Upper lobe of right lung (tissue), 1 donor: ENCODE results near the gene SYNGR3. TPM values are rescaled to one million over a fixed set of nuclear protein-coding genes. Genes with fewer than 3 reads are reported as not detected.
A peak's percentile ranks its signal among the peaks of the same experiment; 100 is the strongest.

Source experiments
- ATAC-seq: fragments of 200-7000 bp; cut with Tn5 transposase; one replicate; pipeline ENCODE4 v1.9.1; 2020; ENCODE audit warnings: mild to moderate bottlenecking, moderate library complexity
- DNase-seq: peaks from one replicate; pipeline ENCODE4 v3.0.0-alpha.2; 2020
- H3K27ac ChIP-seq: fragments of 200-600 bp; one replicate; pipeline ENCODE4 v1.8.0; 2022
- H3K27me3 ChIP-seq: fragments of 200-600 bp; one replicate; pipeline ENCODE4 v1.8.0; 2022; ENCODE audit warnings: mild to moderate bottlenecking
- H3K36me3 ChIP-seq: fragments of 200-600 bp; one replicate; pipeline ENCODE4 v1.8.0; 2022
- H3K4me1 ChIP-seq: fragments of 200-600 bp; one replicate; pipeline ENCODE4 v1.8.0; 2022
- H3K4me3 ChIP-seq: fragments of 200-600 bp; one replicate; pipeline ENCODE4 v1.8.0; 2022; ENCODE audit warnings: mild to moderate bottlenecking
- H3K9me3 ChIP-seq: fragments of 200-600 bp; one replicate; pipeline ENCODE4 v1.8.0; 2022
- intact Hi-C: fragments of 100-400 bp; cut with DNase I; formaldehyde crosslinking; loops from one replicate; pipeline ENCODE4 v1.11.0; 2022
- total RNA-seq: library from RNA; stranded (reverse); fragmentation: NEBNext Ultra II Directional; extraction: Animal tissue kit (Norgen Biotek cat#: 25700); gene quantifications from one replicate; pipeline ENCODE4 v1.2.1, GENCODE V29; 2021
- TF ChIP-seq, protein P1 (sequence below): fragments of 200-600 bp; IDR thresholded peaks from one replicate; pipeline ENCODE4 v1.8.0; 2022; ENCODE audit warnings: antibody characterized with exemption
- donor health status: DM: no; HTN: yes; CAD: no; lungs with severe emphysema.

SYNGR3 gene
- total RNA-seq, 1 donor from 2014 or later: 0.61 TPM

DNA sequence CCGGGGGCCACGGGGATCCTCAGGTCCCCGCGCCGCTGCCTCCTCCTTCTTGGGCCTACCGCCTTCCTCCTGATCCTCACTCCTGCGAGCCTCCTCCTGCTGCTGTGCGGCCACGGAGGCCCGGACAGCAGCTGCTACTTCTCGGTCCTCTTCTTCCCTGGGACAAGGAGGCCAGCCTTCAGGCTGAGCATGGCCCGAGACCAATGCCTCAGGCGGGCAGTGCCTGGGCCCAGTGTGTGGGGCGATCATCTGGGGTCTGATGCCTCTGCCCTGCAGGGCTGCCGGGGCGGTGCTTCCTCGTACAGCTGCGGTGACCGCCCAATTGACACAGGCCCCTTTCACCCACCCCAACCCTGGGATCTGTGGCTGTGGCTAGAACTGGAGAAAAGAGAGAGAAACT, 11.3 kb downstream of the SYNGR3 start:
- intact Hi-C loops: no loop called here
- Histone ChIP-seq H3K27me3 (no peaks in the 10 kb centered on the region), H3K36me3 (peaks cover 70% of the 10 kb centered on the region), H3K9me3 (no peaks in the 10 kb centered on the region), H3K4me3 (no peak overlapping the region), H3K27ac (no peak overlapping the region), H3K4me1 (peaks cover 34% of the 10 kb centered on the region)
- DNase-seq: no peak
- TF ChIP-seq, protein P1, sequence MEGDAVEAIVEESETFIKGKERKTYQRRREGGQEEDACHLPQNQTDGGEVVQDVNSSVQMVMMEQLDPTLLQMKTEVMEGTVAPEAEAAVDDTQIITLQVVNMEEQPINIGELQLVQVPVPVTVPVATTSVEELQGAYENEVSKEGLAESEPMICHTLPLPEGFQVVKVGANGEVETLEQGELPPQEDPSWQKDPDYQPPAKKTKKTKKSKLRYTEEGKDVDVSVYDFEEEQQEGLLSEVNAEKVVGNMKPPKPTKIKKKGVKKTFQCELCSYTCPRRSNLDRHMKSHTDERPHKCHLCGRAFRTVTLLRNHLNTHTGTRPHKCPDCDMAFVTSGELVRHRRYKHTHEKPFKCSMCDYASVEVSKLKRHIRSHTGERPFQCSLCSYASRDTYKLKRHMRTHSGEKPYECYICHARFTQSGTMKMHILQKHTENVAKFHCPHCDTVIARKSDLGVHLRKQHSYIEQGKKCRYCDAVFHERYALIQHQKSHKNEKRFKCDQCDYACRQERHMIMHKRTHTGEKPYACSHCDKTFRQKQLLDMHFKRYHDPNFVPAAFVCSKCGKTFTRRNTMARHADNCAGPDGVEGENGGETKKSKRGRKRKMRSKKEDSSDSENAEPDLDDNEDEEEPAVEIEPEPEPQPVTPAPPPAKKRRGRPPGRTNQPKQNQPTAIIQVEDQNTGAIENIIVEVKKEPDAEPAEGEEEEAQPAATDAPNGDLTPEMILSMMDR: no peak
- no peak for ATAC-seq

DNA sequence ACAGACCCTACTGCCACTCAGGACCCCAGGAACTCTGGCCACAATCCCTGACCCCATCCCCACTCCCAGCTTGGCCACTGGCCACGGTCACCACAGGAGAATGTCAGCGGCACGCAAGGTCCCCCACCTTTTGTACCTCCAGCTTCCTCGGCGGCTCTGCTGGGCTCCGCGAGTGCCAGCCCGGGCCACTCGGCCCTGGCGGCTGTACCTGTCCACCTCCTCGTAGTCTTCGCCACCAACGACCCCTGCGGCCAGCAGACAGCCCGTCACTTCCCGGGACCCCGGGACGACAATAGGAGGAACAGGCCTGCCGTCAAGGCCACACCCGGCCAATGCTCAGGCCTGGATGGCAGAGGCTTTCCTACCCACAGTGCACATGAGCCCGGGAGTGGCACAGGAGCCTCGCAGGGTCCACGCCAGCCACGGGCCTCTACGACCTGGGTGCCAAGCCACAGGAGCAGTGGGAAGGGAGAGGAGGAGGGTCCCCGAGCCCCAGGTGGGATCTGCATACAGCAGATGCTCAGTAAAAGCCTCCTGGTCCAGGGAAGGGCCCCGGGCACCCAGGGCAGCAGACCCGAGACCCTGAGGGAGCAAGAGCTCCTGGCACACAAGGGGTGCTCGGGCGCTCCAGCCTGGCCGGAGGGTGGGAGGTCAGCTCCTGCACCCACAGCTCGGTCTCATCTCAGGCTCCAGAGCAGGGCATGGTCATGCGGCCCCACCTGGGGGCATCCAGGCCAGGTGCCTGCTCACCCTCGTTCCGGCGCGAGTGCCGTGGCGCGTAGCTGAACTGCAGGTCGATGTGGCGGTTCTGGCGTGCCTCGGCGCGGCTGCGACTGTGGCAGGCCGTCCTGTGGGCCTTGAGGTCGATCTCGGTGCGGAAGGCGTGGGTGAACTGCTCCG, 11.9 kb downstream of the SYNGR3 start:
- Histone ChIP-seq H3K27me3 (no peaks in the 10 kb centered on the region), H3K4me3 (no peak overlapping the region), H3K4me1 (peaks cover 37% of the 10 kb centered on the region), H3K27ac (no peak overlapping the region), H3K9me3 (no peaks in the 10 kb centered on the region), H3K36me3 (peaks cover 68% of the 10 kb centered on the region)
- TF ChIP-seq, protein P1: no peak
- intact Hi-C loops: no loop called here
- no peak for ATAC-seq
- no peak for DNase-seq

- Histone ChIP-seq H3K36me3 (peaks cover 59% of the 10 kb centered on the region), H3K9me3 (no peaks in the 10 kb centered on the region), H3K27me3 (no peaks in the 10 kb centered on the region), H3K4me1 (peaks cover 46% of the 10 kb centered on the region), H3K27ac (no peak overlapping the region), H3K4me3 (no peak overlapping the region)
- ATAC-seq (no peak), DNase-seq (no peak)
- TF ChIP-seq, protein P1: no peak
- intact Hi-C loops: no loop called here
Measured at GRCh38 chr16:2002406-2003230, 12.8 kb downstream of the SYNGR3 start.

DNA sequence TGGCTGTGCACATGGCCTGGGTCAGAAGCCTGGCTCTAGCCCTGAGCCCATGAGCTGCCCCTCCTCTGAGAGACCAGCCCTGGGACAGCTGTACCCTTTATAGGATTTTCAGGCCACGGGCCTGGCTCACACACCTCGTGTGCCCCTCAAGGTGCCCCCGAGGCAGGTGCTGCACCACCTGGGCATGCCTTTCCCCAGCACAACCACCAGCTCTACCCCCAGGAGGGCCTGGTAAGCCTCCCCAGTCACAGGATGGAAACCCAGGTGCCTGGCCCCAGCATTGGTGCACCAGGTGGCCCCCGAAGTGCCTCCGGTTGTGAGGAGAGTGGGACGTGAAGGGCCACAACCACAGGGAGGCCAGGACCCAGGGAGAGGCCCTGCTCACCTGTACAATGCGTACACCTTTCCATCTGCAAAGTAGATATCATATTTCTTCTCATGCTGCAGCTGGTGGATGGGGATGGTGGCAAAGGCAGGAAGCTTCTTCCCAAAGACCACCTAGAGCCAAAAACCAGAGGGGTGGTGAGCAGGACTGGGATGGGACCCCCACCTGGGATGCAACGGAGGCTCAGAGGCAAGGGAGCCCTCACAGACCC, 13.6 kb downstream of the SYNGR3 start:
- Histone ChIP-seq H3K4me1 (peaks cover 48% of the 10 kb centered on the region), H3K36me3 (peaks cover 51% of the 10 kb centered on the region), H3K27ac (no peak overlapping the region), H3K4me3 (no peak overlapping the region), H3K27me3 (no peaks in the 10 kb centered on the region), H3K9me3 (no peaks in the 10 kb centered on the region)
- TF ChIP-seq, protein P1: no peak
- DNase-seq (no peak), ATAC-seq (no peak)
- intact Hi-C loops: no loop called here

DNA sequence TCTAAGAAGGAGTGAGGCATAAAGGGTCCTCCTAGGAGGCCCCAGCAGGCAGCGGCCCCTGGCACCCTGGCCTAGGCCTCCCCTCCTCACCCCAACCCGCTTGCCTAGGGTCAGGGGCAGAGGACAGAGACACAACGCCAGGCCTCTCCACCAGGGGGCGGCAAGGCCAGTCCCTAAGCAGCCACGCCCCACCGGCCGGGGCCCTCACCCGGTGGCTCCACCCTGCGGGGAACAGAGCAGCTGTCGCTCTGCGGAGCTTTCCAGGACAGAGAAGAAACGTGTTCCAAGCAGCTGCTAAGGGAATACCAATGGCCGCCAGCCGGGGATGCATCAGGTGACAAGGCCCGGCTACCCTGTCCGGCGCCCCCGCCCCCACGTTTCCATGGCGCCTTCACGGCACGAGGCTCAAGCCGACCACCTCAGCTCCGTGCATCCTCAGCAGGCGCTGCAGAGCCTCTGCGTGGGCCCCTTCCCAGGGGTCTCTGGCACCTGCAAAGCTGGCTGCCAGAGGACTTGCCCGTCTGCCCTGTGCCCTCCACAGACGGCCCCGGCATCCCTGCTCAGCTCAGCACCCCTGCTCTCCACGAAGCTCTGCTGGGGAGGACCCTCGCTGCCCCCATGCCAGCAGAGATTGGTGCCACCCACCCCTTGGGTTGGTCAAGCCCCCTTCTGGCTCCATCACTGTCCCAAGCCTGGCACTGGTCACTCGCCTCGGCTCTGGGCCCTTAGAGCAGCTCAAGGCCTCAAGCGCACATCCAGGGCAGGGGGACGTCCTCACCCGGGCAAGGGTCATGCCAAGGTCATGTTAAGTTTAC, 14.3 kb downstream of the SYNGR3 start:
- no peak overlapping the region for H3K4me3 ChIP-seq
- intact Hi-C loops: no loop called here
- peaks cover 52% of the 10 kb centered on the region for H3K4me1 ChIP-seq

More for the DNA sequence above, 14.3 kb downstream of the SYNGR3 start:
- TF ChIP-seq, protein P1: peak; percentile 94
- DNase-seq (peak; percentile 95), ATAC-seq (peak; percentile 90)
- H3K27ac ChIP-seq: no peak overlapping the region
- H3K27me3 ChIP-seq: no peaks in the 10 kb centered on the region
- peaks cover 44% of the 10 kb centered on the region for H3K36me3 ChIP-seq
- no peaks in the 10 kb centered on the region for H3K9me3 ChIP-seq
